GM13977 (cell line): Measurements from ENCODE around the gene MICALL2.

Experiments used
- DNase-seq: peaks from one replicate; pipeline ENCODE4 v3.0.0; 2012; ENCODE audit warnings: low spot score
- in situ Hi-C: fragments of 300-500 bp; cut with MboI; formaldehyde crosslinking; loops from one replicate; pipeline ENCODE4 v1.12.0; 2022; ENCODE audit warnings: low sequenced_read_pairs, low pct_unique_long_range_greater_than_20kb, mixed read lengths, inconsistent platforms; ENCODE audit not compliant: unreplicated experiment
- TF ChIP-seq, protein P1 (sequence below): IDR thresholded peaks from 2 replicates; pipeline ENCODE4 v1.5.1; 2012; ENCODE audit warnings: mild to moderate bottlenecking, control low read depth; ENCODE audit not compliant: insufficient read depth; ENCODE audit errors: extremely low read depth, missing control alignments

Gene MICALL2

DNA sequence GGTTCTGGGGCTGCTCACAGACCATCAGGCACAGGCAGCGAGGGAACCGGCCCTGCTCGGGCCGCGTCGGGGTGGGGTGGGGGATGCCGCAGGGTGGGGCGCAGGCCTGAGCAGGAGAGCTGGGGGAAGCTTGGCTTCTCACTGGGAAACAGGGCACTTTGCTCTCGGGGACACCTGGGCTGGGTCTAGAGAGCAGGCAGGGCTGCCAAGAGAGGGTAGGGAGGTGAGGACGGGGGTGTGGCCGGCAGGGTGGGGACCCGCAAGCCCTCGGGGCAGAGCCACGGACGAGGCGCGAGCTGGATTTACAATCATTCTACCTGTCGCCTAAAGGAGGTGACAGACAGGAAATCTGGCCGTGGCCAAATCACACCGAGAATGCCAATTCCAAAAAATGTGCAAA lies 33.9 kb upstream of the MICALL2 start:
- TF ChIP-seq, protein P1, sequence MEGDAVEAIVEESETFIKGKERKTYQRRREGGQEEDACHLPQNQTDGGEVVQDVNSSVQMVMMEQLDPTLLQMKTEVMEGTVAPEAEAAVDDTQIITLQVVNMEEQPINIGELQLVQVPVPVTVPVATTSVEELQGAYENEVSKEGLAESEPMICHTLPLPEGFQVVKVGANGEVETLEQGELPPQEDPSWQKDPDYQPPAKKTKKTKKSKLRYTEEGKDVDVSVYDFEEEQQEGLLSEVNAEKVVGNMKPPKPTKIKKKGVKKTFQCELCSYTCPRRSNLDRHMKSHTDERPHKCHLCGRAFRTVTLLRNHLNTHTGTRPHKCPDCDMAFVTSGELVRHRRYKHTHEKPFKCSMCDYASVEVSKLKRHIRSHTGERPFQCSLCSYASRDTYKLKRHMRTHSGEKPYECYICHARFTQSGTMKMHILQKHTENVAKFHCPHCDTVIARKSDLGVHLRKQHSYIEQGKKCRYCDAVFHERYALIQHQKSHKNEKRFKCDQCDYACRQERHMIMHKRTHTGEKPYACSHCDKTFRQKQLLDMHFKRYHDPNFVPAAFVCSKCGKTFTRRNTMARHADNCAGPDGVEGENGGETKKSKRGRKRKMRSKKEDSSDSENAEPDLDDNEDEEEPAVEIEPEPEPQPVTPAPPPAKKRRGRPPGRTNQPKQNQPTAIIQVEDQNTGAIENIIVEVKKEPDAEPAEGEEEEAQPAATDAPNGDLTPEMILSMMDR = no peak
- DNase-seq = no peak
- in situ Hi-C loops = no loop called here

DNA sequence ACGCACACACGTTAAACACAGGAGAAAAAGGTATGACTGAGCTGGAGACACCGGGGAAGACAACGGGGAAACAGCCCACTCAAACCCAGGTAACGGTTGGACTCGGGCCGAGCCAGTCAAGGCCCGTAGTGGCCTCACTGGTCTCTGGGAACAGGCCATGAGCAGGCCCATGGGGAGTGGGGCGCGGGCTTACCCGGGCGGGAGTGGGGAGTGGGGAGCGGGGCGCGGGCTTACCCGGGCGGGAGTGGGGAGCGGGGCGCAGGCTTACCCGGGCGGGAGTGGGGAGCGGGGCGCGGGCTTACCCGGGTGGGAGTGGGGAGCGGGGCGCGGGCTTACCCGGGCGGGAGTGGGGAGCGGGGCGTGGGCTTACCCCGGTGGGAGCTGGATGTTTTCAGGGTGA lies 33.4 kb upstream of the MICALL2 start:
- DNase-seq = no peak
- TF ChIP-seq, protein P1 = no peak
- in situ Hi-C loops = no loop called here

DNA sequence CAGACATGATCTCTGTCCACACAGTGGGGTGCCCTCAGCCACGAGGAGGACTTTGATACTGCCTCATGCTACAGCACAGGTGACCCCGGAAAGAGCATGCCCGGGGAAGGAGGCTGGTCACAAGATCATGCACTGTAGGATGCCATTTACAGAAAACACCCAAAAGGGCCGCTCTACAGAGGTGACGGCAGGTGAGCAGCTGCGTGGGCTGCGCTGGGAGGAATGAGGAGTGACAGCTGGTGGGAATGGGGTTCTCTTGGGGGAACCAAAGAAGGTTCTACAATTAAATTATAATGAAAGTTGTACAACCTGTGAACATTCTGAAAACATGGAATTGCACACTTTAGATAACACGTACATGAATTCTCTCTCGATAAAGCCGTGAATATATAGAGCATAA lies 33.0 kb upstream of the MICALL2 start:
- TF ChIP-seq, protein P1 = no peak
- DNase-seq = no peak
- in situ Hi-C loops = no loop called here

DNA sequence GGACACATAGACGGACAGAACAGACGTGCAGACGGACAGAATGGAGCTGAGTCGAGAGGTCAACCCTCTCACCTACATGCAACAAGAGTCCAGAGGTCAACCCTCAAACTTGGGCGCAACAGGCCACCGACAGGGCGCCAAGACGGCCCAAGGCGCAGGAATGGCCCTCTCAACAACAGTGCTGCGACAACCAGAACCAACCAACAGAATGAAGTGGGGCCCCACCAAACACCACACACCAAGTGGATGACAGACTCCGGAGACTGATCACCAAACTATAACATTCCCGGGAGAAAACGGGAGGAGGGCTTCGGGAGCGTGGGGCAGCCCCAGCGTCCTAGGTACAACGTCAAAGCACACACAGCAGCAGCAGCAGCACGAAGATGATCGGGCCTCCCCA lies 31.6 kb upstream of the MICALL2 start:
- DNase-seq = no peak
- TF ChIP-seq, protein P1 = no peak
- in situ Hi-C loops = no loop called here

DNA sequence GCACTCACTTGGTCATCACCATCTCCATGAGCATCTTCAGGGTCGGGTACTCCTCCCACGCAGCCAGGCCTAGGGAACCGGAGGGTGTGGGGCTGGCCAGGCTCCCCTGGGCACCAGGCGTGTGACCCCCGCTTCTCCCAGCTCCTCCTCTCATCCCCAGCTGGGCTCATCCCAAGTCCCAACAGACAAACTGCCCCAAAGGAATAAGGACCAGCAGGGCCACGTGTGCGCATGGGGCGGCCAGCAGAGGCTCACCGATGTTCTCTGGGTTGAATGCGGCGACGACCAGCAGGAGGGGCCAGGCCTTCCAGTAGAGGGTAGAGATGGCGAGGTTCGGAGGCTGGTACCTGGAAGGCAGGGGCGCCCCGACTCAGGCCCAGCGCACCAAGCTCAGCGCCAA lies 30.1 kb upstream of the MICALL2 start:
- TF ChIP-seq, protein P1 = no peak
- DNase-seq = no peak
- in situ Hi-C loops = no loop called here

DNA sequence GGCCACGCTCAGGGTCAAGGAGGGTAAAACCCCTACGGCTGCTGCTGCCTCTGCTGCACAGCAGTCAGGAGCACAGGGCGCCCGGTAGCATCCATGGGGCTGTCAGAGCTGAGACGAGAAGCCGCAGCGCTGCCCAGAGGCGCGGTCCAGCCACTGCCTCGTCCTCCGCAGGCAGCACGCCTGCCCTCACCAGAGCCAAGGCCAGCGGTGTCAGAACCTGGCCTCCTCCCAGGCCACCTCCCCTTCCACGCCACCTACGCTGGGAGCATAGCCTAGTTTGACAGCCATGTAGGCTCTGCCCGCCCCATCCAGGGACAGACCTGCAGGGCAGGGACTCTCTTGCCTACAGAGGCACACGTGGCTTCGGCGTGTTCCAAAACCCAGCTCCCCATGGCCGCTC lies 28.7 kb upstream of the MICALL2 start:
- DNase-seq = no peak
- TF ChIP-seq, protein P1 = no peak
- in situ Hi-C loops = no loop called here

DNA sequence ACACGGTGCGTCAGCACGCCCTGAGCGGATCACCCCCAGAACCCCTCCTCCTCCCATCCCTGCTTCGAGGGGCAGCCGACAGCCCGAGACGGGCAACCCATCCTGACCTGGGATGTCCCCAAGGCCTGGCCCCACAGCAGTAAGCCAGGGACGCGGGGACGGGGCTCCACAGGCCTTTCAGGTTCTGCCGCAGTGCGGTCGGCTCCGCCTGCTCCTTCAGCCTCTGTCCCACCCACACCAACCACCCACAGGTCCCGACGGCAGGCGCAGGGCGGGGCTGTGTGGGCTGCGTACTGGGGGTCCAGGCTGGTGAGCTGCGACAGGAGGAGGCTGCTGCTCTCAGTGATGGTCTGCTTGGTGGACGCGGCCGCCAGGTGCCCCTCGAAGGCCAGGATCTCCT lies 28.2 kb upstream of the MICALL2 start:
- in situ Hi-C loops = no loop called here
- TF ChIP-seq, protein P1 = no peak
- no peak for DNase-seq
